Medulla oblongata (tissue), 1 donor: ENCODE data around the gene WDCP.
"Not testable (repeated sequence)": the region's sequence is repeated elsewhere in the genome, so short reads cannot be mapped to it uniquely, and the experiment has no call there.

Experiments used
- DNase-seq: peaks from one replicate; pipeline ENCODE4 v3.0.0-alpha.2; 2015; ENCODE audit errors: extremely low spot score

Gene WDCP

GRCh38 chr2:24065341-24065740 is 18.1 kb upstream of the WDCP start:
- no peak for DNase-seq

- DNase-seq: no peak
Measured at GRCh38 chr2:24058564-24059271, 11.5 kb upstream of the WDCP start.

- DNase-seq: no peak
Measured at GRCh38 chr2:24055750-24056149, 8.6 kb upstream of the WDCP start.

- no peak for DNase-seq
Measured at GRCh38 chr2:24054366-24055010, 7.3 kb upstream of the WDCP start.

- no peak for DNase-seq
Measured at GRCh38 chr2:24052951-24053350, 5.8 kb upstream of the WDCP start.

GRCh38 chr2:24051833-24052232 is 4.6 kb upstream of the WDCP start:
- no peak for DNase-seq

GRCh38 chr2:24050041-24050979 is 3.1 kb upstream of the WDCP start:
- no peak for DNase-seq

GRCh38 chr2:24049485-24050021 is 2.4 kb upstream of the WDCP start, which contains the start of gene FKBP1B:
Gene FKBP1B, plus strand, starts transcription at chr2:24049741. Its CDS starts 109 bp downstream, at chr2:24049850.
- no peak for DNase-seq

- no peak for DNase-seq
Measured at GRCh38 chr2:24048769-24049484, 1.7 kb upstream of the WDCP start.

GRCh38 chr2:24047703-24048033 is 477 bp upstream of the WDCP start:
- DNase-seq: no peak

GRCh38 chr2:24046599-24046929 is 627 bp downstream of the WDCP start:
- DNase-seq: no peak

- DNase-seq: no peak
Measured at GRCh38 chr2:24045511-24046508, 1.4 kb downstream of the WDCP start.

GRCh38 chr2:24043133-24043532 is 4.1 kb downstream of the WDCP start:
- DNase-seq: not testable (repeated sequence)

- no peak for DNase-seq
Measured at GRCh38 chr2:24040511-24040910, 6.7 kb downstream of the WDCP start.

GRCh38 chr2:24038786-24039499 is 8.2 kb downstream of the WDCP start:
- DNase-seq: no peak

- DNase-seq: no peak
Measured at GRCh38 chr2:24026233-24026632, 21.0 kb downstream of the WDCP start.

- DNase-seq: no peak
Measured at GRCh38 chr2:24024996-24025663, 22.1 kb downstream of the WDCP start.

- no peak for DNase-seq
Measured at GRCh38 chr2:24024018-24024417, 23.2 kb downstream of the WDCP start.

- no peak for DNase-seq
Measured at GRCh38 chr2:24022975-24023575, 24.1 kb downstream of the WDCP start.
